K562 treated with DMSO at 1 percent for 4 hours (cell line): ENCODE results near the gene ULBP2. TPM values are rescaled to one million over a fixed set of nuclear protein-coding genes. Genes with fewer than 3 reads are reported as not detected.

Source experiments
- total RNA-seq: library from RNA; unstranded; fragments of 300-600 nt; gene quantifications from 2 replicates; pipeline ENCODE4 v1.2.3, GENCODE V29; 2022; ENCODE audit not compliant: insufficient read depth

Gene ULBP2
- total RNA-seq, result 6.3 and 11.0 TPM in 2 replicates

GRCh38 chr6:149941583-149942460 lies at the start of gene ULBP2:
Gene ULBP2, plus strand, starts transcription at chr6:149942014. Its CDS starts 59 bp downstream, at chr6:149942073.

GRCh38 chr6:149897855-149898744 lies 43.7 kb upstream of the ULBP2 start, which contains the start of gene RAET1E:
Gene RAET1E, minus strand, starts transcription at chr6:149898113. Its CDS starts 7,212 bp downstream, at chr6:149890901.

GRCh38 chr6:149922642-149923326 lies 19.0 kb upstream of the ULBP2 start, which contains the start of gene RAET1G:
Gene RAET1G, minus strand, starts transcription at chr6:149923121. Its CDS starts 111 bp downstream, at chr6:149923010.

GRCh38 chr6:149963462-149964307 lies 21.9 kb downstream of the ULBP2 start, which contains the start of gene ULBP1:
Gene ULBP1, plus strand, starts transcription at chr6:149963943. Its CDS starts 107 bp downstream, at chr6:149964050.

Other genes starting within 250 kb of the ULBP2 start
- 8.2 and 8.8 TPM in 2 replicates for gene LATS1, start 223.9 kb upstream of the ULBP2 start, total RNA-seq
- 20.6 and 22.4 TPM in 2 replicates for gene NUP43, start 195.5 kb upstream of the ULBP2 start, total RNA-seq
- 336 and 409 TPM in 2 replicates for gene PCMT1, start 192.3 kb upstream of the ULBP2 start, total RNA-seq
- gene LRP11, start 77.7 kb upstream of the ULBP2 start, total RNA-seq, result 2.5 and 3.4 TPM in 2 replicates
- not detected in 2 replicates for gene RAET1E, start 43.9 kb upstream of the ULBP2 start, total RNA-seq
- gene RAET1G, start 18.9 kb upstream of the ULBP2 start, total RNA-seq, result not detected in 2 replicates
- 6.3 and 8.8 TPM in 2 replicates for gene ULBP1, start 21.9 kb downstream of the ULBP2 start, total RNA-seq
- gene RAET1L, start 83.5 kb downstream of the ULBP2 start, total RNA-seq, result not detected in 2 replicates
- gene ULBP3, start 127.1 kb downstream of the ULBP2 start, total RNA-seq, result not detected in 2 replicates
- 4.2 and 4.4 TPM in 2 replicates for gene PPP1R14C, start 201.0 kb downstream of the ULBP2 start, total RNA-seq